ENCODE measurements around the gene GPR137C. TPM values are rescaled to one million over a fixed set of nuclear protein-coding genes. Genes with fewer than 3 reads are reported as not detected.

Gene GPR137C
- total RNA-seq, 5 donors from 2014 or later (not counting 1 experiment from before 2014, with no cell fraction given) = 0.13 to 0.33 (median 0.15) TPM; not detected in 2

GRCh38 chr14:52589646-52590045 is 37.0 kb downstream of the GPR137C start:
- WGBS (ENCODE audit: insufficient coverage) = no CpG with 5 or more reads among the region's 4 CpGs
- H3K4me1 Mint-ChIP-seq = no peaks in the 10 kb centered on the region
- H3K27ac ChIP-seq (ENCODE audit: low read length) = no peak overlapping the region
- CTCF ChIA-PET = no interaction called here
- H3K4me3 ChIP-seq (ENCODE audit: control insufficient read depth in 1 of 2, extremely low read depth in 1 of 2, low read length in 1 of 2) = no peak overlapping the region
- H3K4me3 Mint-ChIP-seq = no peak overlapping the region
- no peaks in the 10 kb centered on the region for H3K9me3 ChIP-seq
- DNase-seq (no peak), ATAC-seq (replicated peaks in 1 of 4) (no peak)
- H3K4me1 ChIP-seq (ENCODE audit: control insufficient read depth in 1 of 2, extremely low read depth in 1 of 2, insufficient read depth in 2 of 2, low read length in 2 of 2) = no peaks in the 10 kb centered on the region
- peaks cover 11% of the 10 kb centered on the region for H3K36me3 Mint-ChIP-seq
- H3K27me3 Mint-ChIP-seq = no peaks in the 10 kb centered on the region
- peaks cover 3 to 9% (median 6%) of the 10 kb centered on the region in 3 donors for H3K9me3 Mint-ChIP-seq
- POLR2A ChIA-PET = interaction anchor here in 1 of 2 donors (0.6 kb wide), 1 partner anchor 37 kb away, joined by 5 read pairs; the partner anchor contains the start of genes GPR137C and TXNDC16
- no peaks in the 10 kb centered on the region for H3K27me3 ChIP-seq (replicated peaks in 1 of 2; ENCODE audit: control insufficient read depth in 2 of 2, extremely low read depth in 1 of 2, insufficient read depth in 2 of 2, low read length in 1 of 2)
- H3K27ac Mint-ChIP-seq = no peak overlapping the region
- H3K36me3 ChIP-seq (ENCODE audit: control insufficient read depth in 2 of 2, extremely low read depth in 1 of 2, insufficient read depth in 1 of 2, low read length in 1 of 2) = no peaks in the 10 kb centered on the region

DNA sequence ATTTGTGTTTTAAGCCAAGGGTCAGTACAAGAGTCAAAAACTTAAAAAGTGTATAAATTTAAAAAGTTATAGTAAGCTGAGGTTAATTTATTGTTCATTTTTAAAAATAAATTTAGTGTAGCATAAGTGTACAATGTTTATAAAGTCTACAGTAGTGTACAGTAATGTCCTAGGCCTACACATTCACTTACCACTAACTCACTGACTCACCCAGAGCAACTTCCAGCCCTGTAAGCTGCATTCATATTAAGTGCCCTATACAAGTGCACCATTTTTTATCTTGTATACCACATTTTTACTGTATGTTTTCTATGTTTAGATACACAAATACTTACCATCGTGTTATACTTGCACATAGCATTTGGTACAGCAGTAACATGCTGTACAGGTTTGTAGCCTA is 37.7 kb downstream of the GPR137C start:
- Histone ChIP-seq H3K36me3 (ENCODE audit: control insufficient read depth in 2 of 2, extremely low read depth in 1 of 2, insufficient read depth in 1 of 2, low read length in 1 of 2) (no peaks in the 10 kb centered on the region), H3K9me3 (no peaks in the 10 kb centered on the region), H3K4me1 (ENCODE audit: control insufficient read depth in 1 of 2, extremely low read depth in 1 of 2, insufficient read depth in 2 of 2, low read length in 2 of 2) (no peaks in the 10 kb centered on the region), H3K27me3 (replicated peaks in 1 of 2; ENCODE audit: control insufficient read depth in 2 of 2, extremely low read depth in 1 of 2, insufficient read depth in 2 of 2, low read length in 1 of 2) (no peaks in the 10 kb centered on the region), H3K4me3 (ENCODE audit: control insufficient read depth in 1 of 2, extremely low read depth in 1 of 2, low read length in 1 of 2) (no peak overlapping the region), H3K27ac (ENCODE audit: low read length) (no peak overlapping the region)
- ChIA-PET CTCF (no interaction called here), POLR2A (interaction anchor here in 1 of 2 donors (0.6 kb wide), 1 partner anchor 38 kb away, joined by 5 read pairs; the partner anchor contains the start of genes GPR137C and TXNDC16)
- no peak overlapping the region for H3K4me3 Mint-ChIP-seq
- peaks cover 3 to 14% (median 10%) of the 10 kb centered on the region in 3 donors for H3K9me3 Mint-ChIP-seq
- no peaks in the 10 kb centered on the region for H3K4me1 Mint-ChIP-seq
- no peaks in the 10 kb centered on the region for H3K27me3 Mint-ChIP-seq
- no CpG with 5 or more reads among the region's 1 CpG for WGBS (ENCODE audit: insufficient coverage)
- no peak overlapping the region for H3K27ac Mint-ChIP-seq
- peaks cover 13% of the 10 kb centered on the region for H3K36me3 Mint-ChIP-seq
- ATAC-seq (replicated peaks in 1 of 4) (no peak), DNase-seq (no peak)

- DNase-seq (no peak), ATAC-seq (replicated peaks in 1 of 4) (no peak)
- peaks cover 3 to 17% (median 12%) of the 10 kb centered on the region in 3 donors for H3K9me3 Mint-ChIP-seq
- Histone ChIP-seq H3K4me1 (ENCODE audit: control insufficient read depth in 1 of 2, extremely low read depth in 1 of 2, insufficient read depth in 2 of 2, low read length in 2 of 2) (no peaks in the 10 kb centered on the region), H3K4me3 (ENCODE audit: control insufficient read depth in 1 of 2, extremely low read depth in 1 of 2, low read length in 1 of 2) (no peak overlapping the region), H3K36me3 (ENCODE audit: control insufficient read depth in 2 of 2, extremely low read depth in 1 of 2, insufficient read depth in 1 of 2, low read length in 1 of 2) (no peaks in the 10 kb centered on the region), H3K27me3 (replicated peaks in 1 of 2; ENCODE audit: control insufficient read depth in 2 of 2, extremely low read depth in 1 of 2, insufficient read depth in 2 of 2, low read length in 1 of 2) (peaks cover 0 to 6% of the 10 kb centered on the region in 2 experiments), H3K27ac (ENCODE audit: low read length) (no peak overlapping the region), H3K9me3 (no peaks in the 10 kb centered on the region)
- ChIA-PET CTCF (no interaction called here), POLR2A (no interaction called here)
- H3K4me1 Mint-ChIP-seq = no peaks in the 10 kb centered on the region
- H3K36me3 Mint-ChIP-seq = peaks cover 13% of the 10 kb centered on the region
- peaks cover 0 to 1% of the 10 kb centered on the region in 2 donors for H3K27me3 Mint-ChIP-seq
- no peak overlapping the region for H3K27ac Mint-ChIP-seq
- WGBS (ENCODE audit: insufficient coverage) = 90% methylated on average over 8 of the region's 10 CpGs
- no peak overlapping the region for H3K4me3 Mint-ChIP-seq
Observed at GRCh38 chr14:52596320-52596719, 43.7 kb downstream of the GPR137C start.

DNA sequence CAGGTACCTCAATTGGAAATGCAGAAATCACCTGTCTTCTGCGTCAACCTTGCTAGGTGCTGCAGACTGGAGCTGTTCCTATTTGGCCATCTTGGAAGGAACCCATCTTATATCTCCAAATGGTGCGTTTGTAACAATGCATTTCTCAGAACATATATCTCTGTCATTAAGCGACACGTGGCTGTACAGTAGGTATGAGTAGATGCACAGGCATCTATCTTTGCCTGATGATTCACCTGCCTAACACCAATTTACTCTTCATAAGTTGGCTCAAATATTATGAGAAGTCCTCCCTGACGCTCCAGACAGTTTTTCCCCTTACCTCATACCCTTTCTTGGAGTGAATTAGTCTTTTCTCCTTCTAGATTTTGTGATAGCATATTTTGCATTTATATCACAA is 44.2 kb downstream of the GPR137C start:
- peaks cover 13% of the 10 kb centered on the region for H3K36me3 Mint-ChIP-seq

GRCh38 chr14:52598568-52598967 is 45.9 kb downstream of the GPR137C start:
- H3K4me3 Mint-ChIP-seq = no peak overlapping the region
- peaks cover 0 to 1% of the 10 kb centered on the region in 2 donors for H3K27me3 Mint-ChIP-seq
- H3K4me1 ChIP-seq (ENCODE audit: control insufficient read depth in 1 of 2, extremely low read depth in 1 of 2, insufficient read depth in 2 of 2, low read length in 2 of 2) = no peaks in the 10 kb centered on the region
- peaks cover 5 to 17% (median 12%) of the 10 kb centered on the region in 3 donors for H3K9me3 Mint-ChIP-seq
- H3K4me1 Mint-ChIP-seq = peaks cover 0 to 3% (median 3%) of the 10 kb centered on the region in 3 donors
- ATAC-seq (replicated peaks in 1 of 4) (no peak), DNase-seq (no peak)
- H3K36me3 Mint-ChIP-seq = peaks cover 12% of the 10 kb centered on the region
- ChIA-PET POLR2A (no interaction called here), CTCF (no interaction called here)
- no peak overlapping the region for H3K4me3 ChIP-seq (ENCODE audit: control insufficient read depth in 1 of 2, extremely low read depth in 1 of 2, low read length in 1 of 2)
- no peaks in the 10 kb centered on the region for H3K9me3 ChIP-seq
- H3K27ac ChIP-seq (ENCODE audit: low read length) = no peak overlapping the region
- peaks cover 0 to 6% of the 10 kb centered on the region in 2 experiments for H3K27me3 ChIP-seq (replicated peaks in 1 of 2; ENCODE audit: control insufficient read depth in 2 of 2, extremely low read depth in 1 of 2, insufficient read depth in 2 of 2, low read length in 1 of 2)
- H3K36me3 ChIP-seq (ENCODE audit: control insufficient read depth in 2 of 2, extremely low read depth in 1 of 2, insufficient read depth in 1 of 2, low read length in 1 of 2) = no peaks in the 10 kb centered on the region
- WGBS (ENCODE audit: insufficient coverage) = no CpG with 5 or more reads among the region's 1 CpG
- H3K27ac Mint-ChIP-seq = no peak overlapping the region

More for the DNA sequence above, 44.2 kb downstream of the GPR137C start:
- H3K27ac ChIP-seq (ENCODE audit: low read length) = no peak overlapping the region
- peaks cover 0 to 6% of the 10 kb centered on the region in 2 experiments for H3K27me3 ChIP-seq (replicated peaks in 1 of 2; ENCODE audit: control insufficient read depth in 2 of 2, extremely low read depth in 1 of 2, insufficient read depth in 2 of 2, low read length in 1 of 2)
- 86% methylated on average over 1 of the region's 5 CpGs for WGBS (ENCODE audit: insufficient coverage)
- no peaks in the 10 kb centered on the region for H3K9me3 ChIP-seq
- no peak overlapping the region for H3K27ac Mint-ChIP-seq
- H3K4me1 ChIP-seq (ENCODE audit: control insufficient read depth in 1 of 2, extremely low read depth in 1 of 2, insufficient read depth in 2 of 2, low read length in 2 of 2) = no peaks in the 10 kb centered on the region
- no peaks in the 10 kb centered on the region for H3K4me1 Mint-ChIP-seq
- ATAC-seq (replicated peaks in 1 of 4) (no peak), DNase-seq (no peak)
- POLR2A ChIA-PET = no interaction called here
- H3K9me3 Mint-ChIP-seq = peaks cover 3 to 17% (median 12%) of the 10 kb centered on the region in 3 donors
- CTCF ChIA-PET = interaction anchor here in 1 of 2 donors (0.6 kb wide), 1 partner anchor 15 kb away, joined by 4 read pairs; no protein-coding TSS in a partner anchor
- H3K27me3 Mint-ChIP-seq = peaks cover 0 to 1% of the 10 kb centered on the region in 2 donors
- H3K36me3 ChIP-seq (ENCODE audit: control insufficient read depth in 2 of 2, extremely low read depth in 1 of 2, insufficient read depth in 1 of 2, low read length in 1 of 2) = no peaks in the 10 kb centered on the region
- no peak overlapping the region for H3K4me3 ChIP-seq (ENCODE audit: control insufficient read depth in 1 of 2, extremely low read depth in 1 of 2, low read length in 1 of 2)
- no peak overlapping the region for H3K4me3 Mint-ChIP-seq

DNA sequence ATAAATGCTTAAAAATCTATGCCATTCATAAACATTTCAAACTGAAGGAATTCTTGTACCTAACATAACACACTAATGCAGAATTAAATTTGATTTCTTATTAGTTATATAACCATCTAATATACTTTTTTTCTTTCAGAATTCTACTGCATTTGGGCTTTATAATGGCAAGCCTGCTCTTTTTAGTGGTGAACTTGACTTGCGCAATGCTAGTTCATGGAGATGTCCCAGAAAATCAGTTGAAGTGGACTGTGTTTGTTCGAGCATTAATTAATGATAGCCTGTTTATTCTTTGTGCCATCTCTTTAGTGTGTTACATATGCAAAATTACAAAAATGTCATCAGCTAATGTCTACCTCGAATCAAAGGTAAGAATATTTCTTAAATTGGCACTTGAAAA is 47.3 kb downstream of the GPR137C start:
- DNase-seq (no peak), ATAC-seq (replicated peaks in 1 of 4) (no peak)
- no peak overlapping the region for H3K27ac ChIP-seq (ENCODE audit: low read length)
- no peaks in the 10 kb centered on the region for H3K36me3 ChIP-seq (ENCODE audit: control insufficient read depth in 2 of 2, extremely low read depth in 1 of 2, insufficient read depth in 1 of 2, low read length in 1 of 2)
- no CpG with 5 or more reads among the region's 3 CpGs for WGBS (ENCODE audit: insufficient coverage)
- H3K4me1 ChIP-seq (ENCODE audit: control insufficient read depth in 1 of 2, extremely low read depth in 1 of 2, insufficient read depth in 2 of 2, low read length in 2 of 2) = no peaks in the 10 kb centered on the region
- H3K27ac Mint-ChIP-seq = no peak overlapping the region
- H3K9me3 Mint-ChIP-seq = peaks cover 8 to 16% (median 8%) of the 10 kb centered on the region in 3 donors
- H3K4me1 Mint-ChIP-seq = peaks cover 0 to 3% (median 3%) of the 10 kb centered on the region in 3 donors
- peaks cover 0 to 6% of the 10 kb centered on the region in 2 experiments for H3K27me3 ChIP-seq (replicated peaks in 1 of 2; ENCODE audit: control insufficient read depth in 2 of 2, extremely low read depth in 1 of 2, insufficient read depth in 2 of 2, low read length in 1 of 2)
- H3K27me3 Mint-ChIP-seq = peaks cover 0 to 1% of the 10 kb centered on the region in 2 donors
- H3K4me3 Mint-ChIP-seq = no peak overlapping the region
- ChIA-PET CTCF (no interaction called here), POLR2A (no interaction called here)
- no peaks in the 10 kb centered on the region for H3K36me3 Mint-ChIP-seq
- no peak overlapping the region for H3K4me3 ChIP-seq (ENCODE audit: control insufficient read depth in 1 of 2, extremely low read depth in 1 of 2, low read length in 1 of 2)
- H3K9me3 ChIP-seq = no peaks in the 10 kb centered on the region
